Activated T-cell treated with anti-CD3 and anti-CD28 coated beads, Interleukin-2, amount 50 U/mL, for 1 hour (primary cell): ENCODE measurements around the gene GALNT1.

Experiments
- DNase-seq: peaks from one replicate; pipeline ENCODE4 v3.0.0-alpha.2; 2020

Gene GALNT1

DNA sequence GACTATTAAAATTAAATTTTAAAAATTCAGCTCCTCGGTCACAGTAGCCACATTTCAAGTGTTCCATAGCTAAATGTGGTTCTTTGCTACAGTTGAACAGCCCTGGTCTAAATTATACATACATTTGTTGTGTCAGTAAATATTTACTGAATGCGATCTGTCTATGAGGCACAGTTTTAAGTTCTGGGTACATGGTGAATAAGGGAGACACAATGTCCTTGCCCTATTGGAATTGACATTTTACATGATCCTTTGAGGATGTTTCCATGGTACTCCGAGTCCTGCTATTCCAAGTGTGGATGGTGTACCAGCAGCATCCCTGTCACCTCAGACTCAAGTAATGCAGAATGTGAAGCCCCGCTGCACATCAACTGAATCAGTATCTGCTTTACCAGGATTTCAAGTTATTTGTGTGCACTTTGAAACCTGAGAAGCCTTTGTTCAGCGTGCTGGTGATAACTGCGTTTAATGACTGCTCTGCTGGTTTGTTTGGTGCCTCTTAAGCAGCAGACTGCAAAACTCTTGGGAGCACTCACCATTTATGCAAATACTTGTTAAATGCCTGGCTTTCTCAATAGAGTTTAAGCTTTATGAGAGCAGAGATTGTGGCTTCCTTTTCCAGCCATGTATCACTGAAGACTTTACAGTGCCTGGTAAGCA is 1.5 kb downstream of the GALNT1 start:
- no peak for DNase-seq

DNA sequence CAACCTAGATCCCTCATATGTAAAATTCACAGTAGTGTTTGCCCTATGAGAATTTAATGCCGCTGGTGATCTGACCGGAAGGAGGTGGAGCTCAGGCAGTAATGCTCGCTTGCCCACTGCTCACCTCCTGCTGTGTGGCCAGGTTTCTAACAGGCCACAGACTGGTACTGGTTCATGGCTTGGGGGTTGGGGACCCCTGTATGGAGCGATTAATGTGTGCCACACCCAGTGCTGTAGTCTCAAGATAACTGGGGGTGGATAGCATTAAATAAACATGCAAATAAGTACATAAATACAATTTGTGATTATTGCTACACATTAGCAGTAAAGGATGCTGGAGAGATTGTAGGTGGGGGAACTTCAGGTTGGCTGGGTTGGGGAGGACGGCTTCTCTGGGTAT is 3.2 kb downstream of the GALNT1 start:
- no peak for DNase-seq

DNA sequence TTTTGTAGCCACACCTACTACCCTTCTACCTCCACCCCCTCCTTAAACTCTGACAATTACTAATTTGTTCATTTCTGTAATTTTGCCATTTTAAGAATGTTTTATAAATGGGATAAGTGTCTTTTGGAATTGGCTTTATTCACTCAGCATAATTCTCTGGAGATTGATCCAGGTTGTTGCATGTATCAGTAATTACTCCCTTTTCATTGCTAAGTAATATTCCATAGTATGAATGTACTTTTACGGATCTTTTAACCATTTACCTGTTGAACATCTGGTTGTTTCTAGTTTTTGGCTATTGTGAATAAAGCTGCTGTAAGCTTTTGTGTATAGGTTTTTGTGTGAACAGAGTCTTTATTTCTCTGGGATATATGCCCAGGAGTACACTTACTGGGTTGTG is 4.1 kb downstream of the GALNT1 start:
- DNase-seq: no peak

DNA sequence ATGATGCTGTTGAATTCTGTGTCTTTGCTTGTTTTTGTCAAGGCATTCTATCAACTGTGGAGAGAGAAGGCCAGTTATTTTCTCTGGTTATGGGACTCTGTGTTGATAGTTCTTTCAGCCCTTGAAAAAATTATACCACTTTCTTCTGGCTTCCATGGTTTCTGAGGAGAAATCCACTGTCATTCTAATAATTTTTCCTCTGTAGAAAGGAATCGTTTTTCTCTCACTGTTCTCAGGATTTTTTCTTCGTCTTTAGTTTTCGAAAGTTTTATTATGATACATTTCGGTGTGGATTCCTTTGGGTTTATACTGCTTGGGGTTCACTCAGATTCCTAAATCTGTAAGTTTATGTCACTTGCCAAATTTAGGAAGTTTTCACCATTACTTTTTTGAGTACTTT is 6.6 kb downstream of the GALNT1 start:
- no peak for DNase-seq

DNA sequence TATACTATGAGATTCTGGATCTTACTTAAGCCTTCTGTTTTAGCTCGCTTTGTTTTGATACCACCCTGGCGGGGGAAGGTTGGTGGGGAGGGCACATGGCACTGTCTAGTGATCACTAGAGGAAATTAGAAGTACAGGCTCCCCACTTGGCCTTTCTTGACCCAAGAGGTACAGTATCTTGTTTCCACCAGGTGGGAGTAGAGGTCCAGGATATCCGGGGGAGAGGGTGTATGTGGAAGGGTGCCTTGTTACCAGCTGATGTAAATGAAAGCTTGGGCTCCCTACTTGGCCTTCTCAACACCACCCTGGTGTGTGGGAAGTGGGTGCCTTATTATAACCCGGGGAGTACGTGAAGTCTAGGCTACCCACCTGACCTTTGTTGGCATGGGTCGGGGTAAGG is 7.5 kb downstream of the GALNT1 start:
- no peak for DNase-seq

DNA sequence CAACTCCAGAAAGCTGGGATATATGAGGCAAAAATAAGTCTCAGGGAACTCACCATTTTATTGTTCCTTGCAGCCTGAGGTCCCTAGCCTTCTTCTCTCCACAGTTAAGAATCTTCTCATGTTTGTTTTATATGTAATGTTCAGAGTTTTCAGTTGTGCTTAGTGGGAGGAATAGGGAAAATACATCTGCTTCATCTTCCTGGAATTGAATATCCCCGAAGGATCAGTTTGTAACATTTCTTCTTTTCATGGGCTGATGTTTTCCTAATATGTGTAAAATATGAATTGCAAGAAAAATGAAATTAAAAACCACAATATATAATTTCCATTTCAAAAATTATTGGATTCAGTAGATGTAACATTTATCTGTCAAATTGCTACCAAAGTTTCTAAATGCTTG is 8.0 kb downstream of the GALNT1 start:
- DNase-seq: no peak

DNA sequence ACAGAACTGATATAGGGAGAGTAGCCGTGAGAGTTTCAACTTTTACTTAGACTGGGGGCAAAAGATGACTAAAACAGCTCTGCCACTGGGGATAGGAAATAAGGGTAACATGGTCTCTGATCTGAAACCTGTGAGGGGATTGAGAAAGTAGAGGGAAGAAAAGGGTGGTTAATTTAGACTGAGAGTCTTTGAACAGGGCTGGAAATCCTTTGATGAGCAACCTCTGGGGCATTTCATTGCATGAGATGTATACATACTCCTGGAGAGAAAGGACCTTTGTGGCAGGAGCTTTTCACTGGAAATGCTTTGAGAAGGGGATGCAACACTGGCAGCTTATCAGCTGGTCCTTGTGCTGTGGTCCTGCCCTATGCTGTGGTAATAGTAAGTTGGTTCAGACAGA is 9.4 kb downstream of the GALNT1 start:
- DNase-seq: no peak

DNA sequence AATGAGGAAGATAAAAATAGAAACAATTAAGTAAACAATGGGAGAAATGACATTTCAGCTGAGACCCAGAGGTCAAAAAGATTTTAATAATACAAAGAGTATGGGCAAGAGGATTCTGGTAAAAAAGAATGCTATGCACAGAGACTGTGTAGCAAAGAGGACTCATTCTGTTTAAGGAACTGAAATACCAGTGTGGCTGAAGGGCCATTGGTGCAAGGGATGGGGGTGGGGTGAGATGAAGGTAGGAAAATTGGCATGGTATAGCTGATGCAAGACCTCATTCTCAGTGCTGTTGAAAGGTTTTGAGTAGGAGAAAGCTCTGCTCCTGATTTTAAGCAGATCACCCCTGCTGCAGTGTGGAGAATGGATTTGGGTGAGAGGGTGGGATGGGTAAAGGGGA is 10.8 kb downstream of the GALNT1 start:
- no peak for DNase-seq

DNA sequence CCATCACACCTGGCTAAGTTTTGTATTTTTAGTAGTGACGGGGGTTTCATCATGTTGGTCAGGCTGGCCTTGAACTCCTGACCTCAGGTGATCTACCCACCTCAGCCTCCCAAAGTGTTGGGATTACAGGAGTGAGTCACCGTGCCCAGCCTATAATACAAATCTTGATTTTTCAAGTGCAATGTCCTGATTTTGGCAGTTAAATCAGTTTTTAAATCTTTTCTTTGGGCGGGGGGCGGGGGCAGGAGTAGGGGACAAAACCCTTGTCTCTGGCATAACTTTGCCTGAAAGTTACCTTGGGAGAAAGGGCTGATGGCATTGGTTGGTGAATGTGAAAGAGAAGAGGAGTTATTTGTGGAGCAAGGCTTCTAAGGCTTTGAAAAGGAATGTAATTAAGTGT is 12.3 kb downstream of the GALNT1 start:
- no peak for DNase-seq

DNA sequence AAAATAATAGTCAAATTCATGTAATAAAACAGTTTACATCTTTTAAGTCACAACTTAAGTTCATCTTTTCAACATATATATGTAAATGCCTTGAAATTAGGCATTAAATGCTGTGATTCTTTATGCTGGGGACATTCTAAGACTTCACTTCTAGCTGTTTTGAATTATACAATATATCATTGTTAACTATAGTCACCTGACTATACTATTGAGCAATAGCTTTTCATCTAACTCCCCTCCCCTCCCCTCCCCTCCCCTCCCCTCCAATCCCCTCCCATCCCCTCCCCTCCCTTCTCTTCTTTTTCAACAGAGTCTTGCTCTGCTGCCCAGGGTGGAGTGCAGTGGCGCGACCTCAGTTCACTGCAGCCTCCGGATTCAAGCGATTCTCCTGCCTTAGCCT is 16.2 kb downstream of the GALNT1 start:
- DNase-seq: no peak

DNA sequence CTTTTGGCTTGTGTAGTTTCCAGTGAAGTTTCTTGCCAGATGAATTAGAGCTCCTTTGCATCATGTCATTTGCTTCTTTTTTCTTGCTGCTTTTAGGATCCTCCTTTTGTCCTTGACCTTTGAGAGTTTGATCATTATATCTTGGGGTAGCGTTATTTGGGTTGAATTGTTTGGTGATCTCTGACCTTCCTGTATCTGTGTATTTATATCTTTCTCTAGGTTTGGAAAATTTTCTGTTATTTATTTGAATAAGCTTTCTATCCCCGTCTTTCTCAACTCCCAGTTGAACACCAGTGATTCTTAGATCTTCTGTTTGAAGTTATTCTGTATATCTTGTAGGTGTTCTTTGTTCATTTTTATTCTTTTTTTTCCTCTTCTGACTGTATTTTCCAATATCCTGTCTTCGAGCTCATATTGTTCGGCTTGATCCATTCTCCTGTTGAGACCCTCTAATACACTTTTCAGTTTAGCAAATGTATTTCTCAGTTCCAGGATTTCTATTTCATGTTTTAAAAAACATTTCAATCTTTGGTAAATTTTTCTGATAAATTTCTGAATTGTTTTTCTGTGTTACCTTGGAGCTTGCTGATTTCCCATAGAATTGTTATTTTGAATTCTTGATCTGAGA is 20.8 kb downstream of the GALNT1 start:
- DNase-seq: no peak

DNA sequence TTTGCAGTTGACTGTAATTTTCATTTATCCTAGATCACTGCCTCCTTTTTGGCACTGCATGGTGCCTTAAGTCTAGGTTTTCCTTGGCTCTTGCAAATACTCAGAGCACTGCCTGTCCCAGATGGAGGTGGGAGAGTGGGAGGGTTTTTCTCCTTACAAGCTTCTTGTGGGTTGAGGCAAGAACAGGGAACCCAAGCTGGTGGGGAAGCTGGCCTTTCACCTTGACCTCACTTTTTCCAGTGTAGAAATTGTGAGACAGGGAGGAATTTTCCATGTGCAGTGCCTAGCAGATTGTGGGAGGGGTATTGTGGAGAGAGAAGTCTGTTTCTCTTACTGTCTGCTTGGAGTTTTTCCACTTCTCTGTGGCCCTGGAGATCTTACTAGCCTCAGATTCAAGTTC is 21.5 kb downstream of the GALNT1 start:
- DNase-seq: no peak

DNA sequence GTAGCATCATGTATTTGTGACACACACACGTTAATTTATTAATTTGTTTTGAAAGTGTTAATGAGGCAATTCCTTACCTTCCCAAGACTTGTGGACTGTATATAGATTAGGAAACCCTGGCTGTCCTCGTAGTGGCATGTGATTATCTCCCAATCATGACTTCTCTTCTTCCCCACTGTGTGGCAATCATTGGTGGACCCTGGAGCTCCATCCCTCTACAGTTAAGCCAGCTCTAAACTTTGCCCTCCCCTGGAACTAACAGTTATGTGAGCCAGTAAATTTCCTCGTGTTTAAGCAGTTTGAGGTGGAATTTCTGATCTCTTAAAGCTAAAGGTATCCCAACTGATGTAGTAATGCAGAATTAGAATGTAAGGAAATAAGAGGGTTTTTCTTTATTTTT is 22.0 kb downstream of the GALNT1 start:
- no peak for DNase-seq

DNA sequence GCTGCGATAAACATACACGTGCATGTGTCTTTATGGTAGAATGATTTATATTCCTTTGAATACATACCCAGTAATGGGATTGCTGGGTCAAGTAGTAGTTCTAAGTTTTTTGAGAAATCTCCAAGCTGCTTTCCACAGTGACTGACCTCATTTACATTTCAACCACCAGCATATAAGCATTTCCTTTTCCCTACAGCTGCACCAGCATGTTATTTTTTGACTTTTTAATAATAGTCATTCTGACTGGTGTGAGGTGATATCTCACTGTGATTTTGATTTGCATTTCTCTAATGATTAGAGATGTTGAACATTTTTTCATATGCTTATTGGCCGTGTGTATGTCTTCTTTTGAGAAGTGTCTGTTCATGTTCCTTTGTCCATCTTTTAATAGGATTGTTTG is 22.8 kb downstream of the GALNT1 start:
- no peak for DNase-seq

DNA sequence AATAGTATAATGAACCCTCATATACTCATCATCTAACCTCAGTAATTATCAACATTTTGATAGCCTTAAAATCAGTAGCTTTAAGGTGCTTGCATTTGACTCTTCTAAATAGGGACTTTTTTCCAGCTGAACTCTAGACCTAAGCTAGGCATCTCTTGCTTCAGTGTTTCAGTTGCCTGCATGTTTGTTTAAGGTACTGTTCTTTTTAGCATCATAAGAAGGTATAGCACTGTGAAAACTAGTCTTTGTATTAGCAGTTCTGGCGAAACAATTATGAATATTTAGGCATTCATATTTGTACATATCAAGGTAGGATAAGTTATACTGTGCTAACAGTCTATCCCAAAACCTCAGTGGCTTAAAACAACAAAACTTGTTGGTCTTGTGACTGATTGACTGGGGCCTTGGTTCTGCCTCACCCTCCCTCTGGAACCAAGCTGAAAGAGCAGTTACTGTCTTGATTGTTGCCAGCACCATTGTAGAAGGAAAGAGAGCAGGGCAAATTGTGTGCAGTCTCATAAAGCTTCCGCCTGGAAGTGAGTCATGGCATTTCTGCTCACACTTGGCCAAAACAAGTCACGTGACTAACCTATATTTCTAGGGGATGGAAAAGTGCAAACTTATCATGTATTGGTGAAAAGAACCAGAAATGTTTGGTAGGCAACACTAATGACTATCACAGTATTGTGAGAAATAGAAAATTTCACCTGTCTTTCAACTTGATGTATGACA is 24.3 kb downstream of the GALNT1 start:
- DNase-seq: no peak

DNA sequence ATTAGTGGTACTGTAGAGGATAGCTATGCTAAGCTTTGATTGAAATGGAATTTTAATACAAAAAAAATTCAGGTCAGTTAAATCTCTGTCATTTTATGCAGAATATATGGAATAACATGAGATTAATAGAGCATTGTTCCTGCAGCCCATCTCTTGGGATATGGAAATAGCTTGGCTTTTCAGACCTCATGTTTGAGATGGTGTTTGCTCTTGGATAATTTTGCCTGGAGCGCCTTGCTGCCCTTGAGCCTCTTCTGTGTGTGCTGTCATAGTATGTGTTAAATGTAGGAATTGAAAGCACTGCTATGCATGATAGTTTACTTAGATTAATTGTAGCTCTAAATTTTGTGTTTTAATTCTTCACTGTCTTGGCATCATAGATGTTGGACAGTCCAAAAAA is 27.7 kb downstream of the GALNT1 start:
- no peak for DNase-seq

DNA sequence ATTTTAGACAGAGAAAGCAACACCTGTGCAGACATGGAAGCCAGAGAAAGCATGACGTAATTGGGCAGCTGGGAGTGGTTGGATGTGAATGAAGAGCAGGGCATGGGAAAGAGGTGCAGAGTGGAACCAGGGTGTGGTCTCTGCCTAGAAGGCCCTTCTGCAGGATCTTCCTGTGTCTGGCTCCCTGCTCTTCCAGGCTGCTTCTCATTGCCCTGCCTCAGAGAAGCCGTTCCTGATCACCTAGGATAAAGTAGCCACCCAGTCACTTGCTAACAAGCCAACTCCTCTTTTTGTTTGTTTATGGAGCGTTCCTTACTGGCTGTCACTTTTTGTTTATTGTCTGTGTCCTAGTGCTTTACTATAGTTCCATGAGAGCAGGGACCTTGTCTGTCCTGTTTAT is 28.5 kb downstream of the GALNT1 start:
- no peak for DNase-seq

DNA sequence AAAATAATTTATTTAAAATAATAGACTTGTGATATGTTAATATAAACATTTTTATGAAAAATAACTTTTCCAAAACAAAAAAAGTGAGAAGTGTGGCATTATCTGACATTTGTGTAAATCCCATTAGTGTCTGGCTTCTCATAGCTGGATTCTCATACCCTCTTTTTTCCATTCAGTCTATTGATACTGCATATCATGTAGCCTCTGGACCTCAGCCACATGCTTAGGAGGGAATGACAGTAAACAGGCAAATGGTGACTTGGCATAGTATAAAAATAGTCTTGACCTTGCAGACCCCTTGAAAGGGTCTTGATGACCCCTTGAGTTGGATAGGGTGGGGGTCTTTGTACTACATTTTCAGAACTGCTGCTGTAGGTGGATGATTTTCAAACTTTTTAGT is 29.2 kb downstream of the GALNT1 start:
- no peak for DNase-seq

DNA sequence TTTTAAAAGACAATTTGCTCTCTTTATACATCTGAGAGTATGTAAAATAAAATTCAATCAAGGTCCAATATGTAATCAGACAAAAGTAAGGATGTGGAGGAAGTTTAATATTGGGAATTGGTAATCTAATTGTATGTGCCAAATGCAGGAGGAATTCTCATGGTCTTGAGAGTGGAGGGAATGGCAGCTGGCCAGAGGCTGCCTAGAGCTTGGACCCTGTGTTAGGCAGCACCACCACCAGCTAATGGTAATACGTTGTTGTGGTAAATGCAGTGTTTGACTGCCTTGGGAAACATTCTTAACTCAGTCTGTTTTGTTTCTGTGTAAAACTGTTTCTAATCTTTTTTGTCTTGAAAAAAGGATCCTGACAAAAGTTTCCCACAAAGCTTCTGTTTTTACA is 30.0 kb downstream of the GALNT1 start:
- DNase-seq: no peak

DNA sequence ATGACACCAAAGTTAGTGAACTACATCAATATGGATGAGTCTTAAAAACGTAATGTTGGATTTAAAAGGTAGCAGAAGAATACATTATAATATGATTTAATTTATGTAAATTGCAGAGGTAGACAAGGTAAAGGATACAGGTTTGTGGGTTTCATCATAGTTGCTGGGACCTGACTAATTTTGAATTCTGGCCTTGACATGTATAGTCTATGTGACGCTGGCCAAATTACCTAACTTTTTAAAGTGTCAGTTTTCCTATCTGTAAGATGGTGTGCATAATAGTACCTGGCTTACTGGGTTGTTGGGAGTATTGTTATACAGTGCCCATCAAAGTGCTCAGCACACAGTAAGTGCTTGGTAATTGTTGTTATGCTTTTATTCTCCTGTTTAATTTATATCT is 34.5 kb downstream of the GALNT1 start:
- no peak for DNase-seq

DNA sequence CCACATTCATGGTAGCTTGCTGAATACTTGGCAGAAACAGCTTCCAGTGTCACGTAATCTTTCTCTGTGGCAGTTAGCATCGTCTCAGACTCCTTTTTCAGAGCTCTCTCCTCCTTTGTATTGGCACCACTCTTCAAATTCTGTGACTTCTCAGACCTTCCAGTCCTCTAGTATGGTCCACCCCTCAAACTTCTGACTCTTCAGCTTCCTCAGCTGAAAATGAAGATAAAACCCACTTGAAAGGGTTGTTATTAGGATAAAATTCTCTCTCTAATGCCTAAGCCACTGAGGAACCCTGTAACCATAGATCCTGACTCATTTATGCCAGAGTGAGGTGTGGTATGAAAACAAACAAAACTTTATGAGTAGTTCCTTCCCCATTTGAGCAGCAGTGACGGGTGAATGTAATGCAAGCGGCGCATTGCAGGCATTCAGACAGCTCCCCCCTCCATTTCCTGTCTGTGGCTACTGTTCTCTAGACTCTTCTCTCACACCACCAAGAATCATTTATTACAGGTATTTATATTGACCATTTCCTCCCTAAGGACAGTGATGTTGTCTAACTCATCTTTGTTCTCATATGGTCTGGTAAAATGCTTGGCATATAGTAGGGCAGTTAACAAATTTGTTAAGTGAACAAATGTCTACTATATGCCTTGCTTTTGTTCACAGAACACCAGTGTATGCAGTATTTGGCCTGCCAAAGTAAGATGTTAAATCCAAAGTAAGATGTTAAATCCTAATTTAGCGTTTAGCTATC is 35.3 kb downstream of the GALNT1 start:
- DNase-seq: peak; percentile 51

DNA sequence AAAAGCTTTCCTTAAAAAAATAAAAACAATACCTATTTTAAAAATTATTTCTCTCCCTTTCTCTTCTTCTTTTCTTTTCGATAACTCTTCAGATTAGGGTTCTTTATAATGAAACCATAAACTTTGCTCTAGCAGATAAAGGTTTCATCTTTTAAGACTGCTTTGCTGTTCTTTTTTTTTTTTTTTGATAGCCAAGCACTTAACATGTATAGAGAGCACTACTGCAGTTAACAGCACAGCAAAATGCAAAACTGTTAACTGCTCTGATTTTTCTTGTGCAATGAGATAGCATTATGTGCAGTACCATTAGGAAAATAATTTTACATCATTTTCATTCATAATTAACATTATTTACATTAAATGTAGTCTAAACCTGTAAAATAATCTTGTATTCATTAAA is 36.3 kb downstream of the GALNT1 start:
- no peak for DNase-seq

DNA sequence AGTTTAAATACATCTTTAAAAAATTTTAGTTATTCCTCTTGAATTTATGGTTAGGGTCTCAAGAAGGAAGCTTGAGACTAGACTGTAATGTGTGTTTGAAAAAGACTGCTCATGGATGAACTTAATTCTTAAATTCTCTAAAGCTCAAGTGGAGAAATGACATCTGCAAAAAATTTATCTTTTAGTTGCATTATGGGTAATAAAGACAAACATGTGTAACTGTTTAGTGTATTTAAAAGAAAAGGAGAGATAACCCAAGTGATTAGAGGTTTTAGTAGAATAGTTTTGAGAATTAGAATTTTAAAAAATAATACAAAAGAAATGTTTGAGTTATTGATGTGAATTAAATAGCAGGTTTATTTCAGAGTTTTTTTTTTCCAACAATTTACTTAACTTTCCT is 36.7 kb downstream of the GALNT1 start:
- DNase-seq: no peak

DNA sequence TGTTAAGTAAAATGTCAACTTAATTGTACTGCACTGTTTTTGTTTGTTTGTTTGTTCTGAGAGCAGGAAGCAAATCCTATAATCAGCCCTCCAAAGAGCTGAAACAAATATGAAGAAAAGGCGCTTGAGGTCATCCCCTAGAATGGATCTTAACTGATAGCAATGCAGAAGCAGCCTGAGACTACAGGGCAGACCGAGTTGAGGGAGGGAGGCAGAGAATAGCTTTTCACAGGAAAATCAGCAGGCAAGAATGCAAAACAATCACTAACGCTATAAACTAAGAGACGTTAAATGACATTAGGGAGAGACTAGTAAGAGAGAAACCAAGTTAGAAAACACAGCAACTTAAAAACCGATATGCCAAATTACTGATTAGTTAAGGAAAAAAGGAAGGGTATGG is 37.2 kb downstream of the GALNT1 start:
- DNase-seq: no peak
